Vagina (tissue), 2 donors: ENCODE measurements around the gene DCUN1D4. TPM values are rescaled to one million over a fixed set of nuclear protein-coding genes. Genes with fewer than 3 reads are reported as not detected.

Experiments used
- DNase-seq, 2 donors: peaks; one replicate each; pipeline ENCODE4 v3.0.0-alpha.2; 2017; ENCODE audit errors: extremely low spot score in 2 of 2
- H3K27ac ChIP-seq: fragments of 200-600 bp; sonication (generic); one replicate; pipeline ENCODE4 v1.5.1; 2019
- H3K27me3 ChIP-seq: fragments of 200-600 bp; sonication (generic); one replicate; pipeline ENCODE4 v1.5.1; 2019
- H3K36me3 ChIP-seq, 2 donors: fragments of 200-600 bp; sonication (generic); one replicate each; pipeline ENCODE4 v1.5.1; 2017 to 2019
- H3K4me1 ChIP-seq: fragments of 200-600 bp; sonication (generic); one replicate; pipeline ENCODE4 v1.5.1; 2019
- H3K4me3 ChIP-seq, 2 donors: fragments of 200-600 bp; sonication (generic); 1 replicate in 1 of 2; 2 replicates in 1 of 2; pipeline ENCODE4 v1.5.1; 2016 to 2019
- H3K9me3 ChIP-seq: fragments of 200-600 bp; sonication (generic); one replicate; pipeline ENCODE4 v1.5.1; 2019
- CTCF ChIP-seq, 3 experiments: fragments of 450-650 bp in 2 of 3; fragments of 200-600 bp in 1 of 3; sonication (generic) in 1 of 3; IDR thresholded peaks; one replicate each; pipeline ENCODE4 v1.5.1; 2017 to 2019; ENCODE audit warnings: antibody characterized with exemption in 3 of 3, mild to moderate bottlenecking in 2 of 3, moderate library complexity in 2 of 3
- POLR2A ChIP-seq, 2 donors: fragments of 450-650 bp; IDR thresholded peaks; one replicate each; pipeline ENCODE4 v1.6.1; 2017; ENCODE audit warnings: antibody characterized with exemption in 2 of 2, mild to moderate bottlenecking in 2 of 2, moderate library complexity in 2 of 2
- POLR2AphosphoS5 ChIP-seq, 2 donors: sonication (generic); formaldehyde crosslinking; IDR thresholded peaks; one replicate each; pipeline ENCODE4 v1.9.0; 2017; ENCODE audit warnings: antibody characterized with exemption in 2 of 2, mild to moderate bottlenecking in 2 of 2, low read depth in 1 of 2; ENCODE audit not compliant: insufficient read depth in 1 of 2
- intact Hi-C: fragments of 100-400 bp; cut with DNase I; formaldehyde crosslinking; loops from one replicate; pipeline ENCODE4 v1.15.1; 2023
- total RNA-seq: library from RNA; depleted of rRNA; stranded (reverse); fragments of >200 nt; gene quantifications from one replicate; pipeline ENCODE4 v1.2.3, GENCODE V29; 2016

Gene DCUN1D4
- total RNA-seq, 1 donor from 2014 or later = 47.4 TPM

- peak overlapping the region; percentile 63 to 77 for H3K4me3 ChIP-seq
- no peaks in the 10 kb centered on the region for H3K9me3 ChIP-seq
- H3K27me3 ChIP-seq = no peaks in the 10 kb centered on the region
- intact Hi-C loops = loop anchor here (5.0 kb wide), 1 partner anchor 195 kb away; the partner anchor contains the start of gene SGCB
- H3K36me3 ChIP-seq = no peaks in the 10 kb centered on the region
- H3K27ac ChIP-seq = peak overlapping the region; percentile 34
- DNase-seq = no peak
- H3K4me1 ChIP-seq = peaks cover 8% of the 10 kb centered on the region
- TF ChIP-seq POLR2A (IDR thresholded peaks at IDR 0.05) (no peak), POLR2AphosphoS5 (IDR thresholded peaks at IDR 0.05; ENCODE audit: insufficient read depth in 1 of 2, low read depth in 1 of 2) (no peak), CTCF (IDR thresholded peaks at IDR 0.05) (no peak)
These were observed 793 bp upstream of the DCUN1D4 start for GRCh38 chr4:51842167-51842553.

DNA sequence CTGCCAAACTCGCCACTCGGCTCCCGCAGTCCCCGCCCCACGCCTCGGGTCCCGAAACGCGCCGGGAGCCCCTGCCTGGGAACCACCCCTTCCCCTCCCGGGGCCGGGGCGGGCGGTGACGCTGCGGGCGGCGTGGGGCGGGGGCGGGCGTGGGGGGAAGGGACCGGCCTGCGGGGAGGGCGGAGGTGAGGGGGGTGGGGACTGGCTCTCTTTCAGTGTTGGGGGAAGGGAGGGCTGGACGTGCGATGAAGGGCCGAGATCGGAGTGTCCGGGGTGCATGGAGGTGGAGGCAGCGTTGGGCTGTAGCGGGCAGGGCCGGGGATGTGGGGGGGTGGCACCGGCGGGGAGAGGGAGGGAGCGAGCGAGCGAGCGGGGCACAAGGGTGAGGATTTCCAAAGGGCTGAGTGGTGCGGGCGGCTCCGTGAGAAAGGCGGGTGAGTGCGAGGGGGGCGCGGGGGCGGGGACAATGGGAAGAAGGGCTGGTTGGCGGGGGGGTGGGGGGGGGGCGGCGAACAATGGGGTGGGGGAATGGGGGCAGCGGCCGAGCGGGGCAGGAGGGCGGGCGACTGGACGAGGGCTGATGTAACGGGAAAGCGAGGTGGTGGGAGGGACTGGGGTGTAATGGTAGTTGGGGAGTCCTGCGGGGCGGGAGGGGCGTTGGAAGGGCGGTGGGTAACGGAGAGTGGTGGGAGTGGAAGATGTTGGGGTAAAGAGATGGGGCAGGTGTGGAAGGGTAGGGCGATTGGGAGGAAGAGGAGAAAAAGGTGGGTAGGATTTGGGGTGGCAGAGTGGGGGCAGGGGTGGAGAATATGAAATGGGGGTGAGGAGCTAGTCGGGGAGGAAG, 578 bp downstream of the DCUN1D4 start:
- H3K27me3 ChIP-seq = no peaks in the 10 kb centered on the region
- H3K4me3 ChIP-seq = peak overlapping the region; percentile 63 to 77
- no peaks in the 10 kb centered on the region for H3K36me3 ChIP-seq
- TF ChIP-seq CTCF (IDR thresholded peaks at IDR 0.05) = no peak
- TF ChIP-seq POLR2AphosphoS5 (IDR thresholded peaks at IDR 0.05; ENCODE audit: insufficient read depth in 1 of 2, low read depth in 1 of 2) = no peak
- no peak for TF ChIP-seq POLR2A (IDR thresholded peaks at IDR 0.05)
- no peaks in the 10 kb centered on the region for H3K9me3 ChIP-seq
- no peak for DNase-seq
- H3K27ac ChIP-seq = peak overlapping the region; percentile 94
- intact Hi-C loops = loop anchor here (5.0 kb wide), 1 partner anchor 194 kb away; the partner anchor contains the start of gene SGCB
- H3K4me1 ChIP-seq = peaks cover 8% of the 10 kb centered on the region

DNA sequence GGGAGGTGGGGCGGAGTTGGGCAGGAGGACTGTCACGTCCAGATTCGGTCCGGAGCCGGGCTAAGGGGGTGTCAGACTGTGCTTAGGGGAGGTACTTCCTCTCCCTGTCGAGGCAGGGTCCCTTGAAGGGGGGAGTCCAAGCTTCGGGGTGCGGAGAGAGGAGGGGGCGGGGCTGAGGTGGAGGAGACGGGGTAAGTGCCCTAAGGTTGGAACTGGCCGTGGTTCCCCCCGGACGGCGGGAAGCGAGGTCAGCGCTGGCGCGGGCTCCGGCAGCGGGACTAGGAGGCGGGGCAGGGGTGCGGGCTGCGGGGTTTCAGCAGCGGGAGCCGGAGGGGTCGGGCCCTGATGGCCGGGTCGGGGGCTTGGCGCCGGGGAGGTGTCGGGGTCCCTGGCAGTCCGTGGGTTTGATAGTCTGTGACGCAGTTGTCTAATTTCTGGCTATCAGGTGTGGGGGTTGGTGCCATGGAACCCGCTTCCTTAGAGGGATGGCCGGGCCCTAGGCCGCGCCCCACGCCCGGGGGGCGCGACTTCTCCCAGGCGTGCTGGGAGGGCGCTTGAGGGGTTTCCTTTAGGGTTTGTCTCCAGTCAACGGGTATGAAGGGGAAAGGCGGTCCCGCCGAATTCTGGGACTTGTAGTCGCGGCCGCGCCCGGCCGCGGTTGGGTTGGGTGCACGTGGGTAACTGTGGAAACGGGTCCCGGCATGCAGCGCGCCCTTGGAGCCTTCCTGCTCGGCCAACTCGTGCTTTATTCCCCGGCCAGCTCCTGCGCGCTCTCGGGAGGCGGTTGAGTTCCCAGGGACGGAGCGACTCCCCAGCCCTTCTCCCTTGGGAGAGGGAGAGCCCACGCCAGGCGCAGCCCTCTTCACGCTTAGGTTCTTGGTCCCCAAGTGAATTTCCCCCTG, 1.5 kb downstream of the DCUN1D4 start:
- peak in 1 of 2 donors; percentile 95 for DNase-seq
- H3K9me3 ChIP-seq = no peaks in the 10 kb centered on the region
- TF ChIP-seq POLR2AphosphoS5 (IDR thresholded peaks at IDR 0.05; ENCODE audit: insufficient read depth in 1 of 2, low read depth in 1 of 2) (peak; percentile 79 to 85), POLR2A (IDR thresholded peaks at IDR 0.05) (peak in 1 of 2 donors; percentile 30), CTCF (IDR thresholded peaks at IDR 0.05) (no peak)
- H3K4me3 ChIP-seq = peak overlapping the region; percentile 63 to 77
- no peaks in the 10 kb centered on the region for H3K27me3 ChIP-seq
- H3K27ac ChIP-seq = peak overlapping the region; percentile 94
- intact Hi-C loops = loop anchor here (5.0 kb wide), 1 partner anchor 193 kb away; the partner anchor contains the start of gene SGCB
- peaks cover 8% of the 10 kb centered on the region for H3K4me1 ChIP-seq
- H3K36me3 ChIP-seq = no peaks in the 10 kb centered on the region

DNA sequence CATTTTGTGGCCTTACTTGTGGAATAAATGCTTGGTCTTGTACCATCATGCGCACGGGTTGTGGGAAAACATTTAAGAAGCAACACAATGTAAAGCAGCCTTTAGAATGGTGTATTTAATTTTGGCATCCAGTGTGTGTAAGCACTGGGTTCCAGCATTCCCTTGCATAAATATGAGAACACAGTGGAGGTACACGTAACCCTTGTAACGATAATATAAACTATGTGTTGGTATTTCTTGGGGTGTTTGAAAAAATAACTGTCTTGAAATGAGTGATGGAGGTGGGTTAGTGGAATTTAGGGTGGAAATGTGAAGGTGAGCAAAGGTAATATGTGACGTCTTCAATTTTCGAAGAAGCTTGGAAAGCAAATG, 2.1 kb downstream of the DCUN1D4 start:
- Histone ChIP-seq H3K4me3 (peak overlapping the region; percentile 63 to 77), H3K4me1 (peaks cover 8% of the 10 kb centered on the region), H3K9me3 (no peaks in the 10 kb centered on the region), H3K27me3 (no peaks in the 10 kb centered on the region), H3K36me3 (no peaks in the 10 kb centered on the region), H3K27ac (peak overlapping the region; percentile 94)
- intact Hi-C loops = no loop called here
- DNase-seq = no peak
- TF ChIP-seq POLR2A (IDR thresholded peaks at IDR 0.05) (no peak), POLR2AphosphoS5 (IDR thresholded peaks at IDR 0.05; ENCODE audit: insufficient read depth in 1 of 2, low read depth in 1 of 2) (no peak), CTCF (IDR thresholded peaks at IDR 0.05) (no peak)
